ENCODE measurements around the gene PTCHD1.

PTCHD1 gene

GRCh38 chrX:23422912-23423311 lies 88.3 kb downstream of the PTCHD1 start:
- DNase-seq, result no peak

GRCh38 chrX:23434356-23434884 lies 99.8 kb downstream of the PTCHD1 start:
- DNase-seq, result no peak

- DNase-seq, result no peak
These were observed 100.5 kb downstream of the PTCHD1 start for GRCh38 chrX:23435108-23435507.

- no peak for DNase-seq
These were observed 100.9 kb downstream of the PTCHD1 start for GRCh38 chrX:23435575-23435974.

- DNase-seq, result no peak
These were observed 102.2 kb downstream of the PTCHD1 start for GRCh38 chrX:23436875-23437274.

GRCh38 chrX:23451266-23451665 lies 116.6 kb downstream of the PTCHD1 start:
- DNase-seq, result no peak

Measured in activated effector memory CD4-positive, alpha-beta T cell treated with Interleukin-2 at 50 U/mL for 16 hours (primary cell).